ENCODE measurements around the gene OPN1MW2.
"Not testable (repeated sequence)": the region's sequence is repeated elsewhere in the genome, so short reads cannot be mapped to it uniquely, and the experiment has no call there.

DNA sequence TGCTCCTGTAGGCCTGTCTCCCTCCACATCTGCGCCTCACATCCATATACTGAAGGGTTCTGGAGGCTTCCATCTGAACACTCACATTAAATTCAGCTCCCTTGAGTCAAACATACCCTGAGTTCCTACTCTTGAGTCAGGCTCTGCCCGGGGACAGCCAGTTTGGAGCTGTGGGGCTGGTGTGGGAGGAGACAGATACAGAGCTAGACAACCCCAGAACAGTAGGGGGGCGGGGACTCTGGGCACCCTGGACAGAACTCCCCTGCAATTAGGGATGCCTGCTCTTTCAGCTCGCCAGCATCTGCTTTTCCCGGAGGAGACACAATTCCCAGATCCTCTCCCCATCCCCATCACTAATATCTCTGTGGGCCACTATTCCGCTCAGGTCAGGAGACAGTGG, 5.7 kb downstream of the OPN1MW2 start:
- TF ChIP-seq, protein P1, sequence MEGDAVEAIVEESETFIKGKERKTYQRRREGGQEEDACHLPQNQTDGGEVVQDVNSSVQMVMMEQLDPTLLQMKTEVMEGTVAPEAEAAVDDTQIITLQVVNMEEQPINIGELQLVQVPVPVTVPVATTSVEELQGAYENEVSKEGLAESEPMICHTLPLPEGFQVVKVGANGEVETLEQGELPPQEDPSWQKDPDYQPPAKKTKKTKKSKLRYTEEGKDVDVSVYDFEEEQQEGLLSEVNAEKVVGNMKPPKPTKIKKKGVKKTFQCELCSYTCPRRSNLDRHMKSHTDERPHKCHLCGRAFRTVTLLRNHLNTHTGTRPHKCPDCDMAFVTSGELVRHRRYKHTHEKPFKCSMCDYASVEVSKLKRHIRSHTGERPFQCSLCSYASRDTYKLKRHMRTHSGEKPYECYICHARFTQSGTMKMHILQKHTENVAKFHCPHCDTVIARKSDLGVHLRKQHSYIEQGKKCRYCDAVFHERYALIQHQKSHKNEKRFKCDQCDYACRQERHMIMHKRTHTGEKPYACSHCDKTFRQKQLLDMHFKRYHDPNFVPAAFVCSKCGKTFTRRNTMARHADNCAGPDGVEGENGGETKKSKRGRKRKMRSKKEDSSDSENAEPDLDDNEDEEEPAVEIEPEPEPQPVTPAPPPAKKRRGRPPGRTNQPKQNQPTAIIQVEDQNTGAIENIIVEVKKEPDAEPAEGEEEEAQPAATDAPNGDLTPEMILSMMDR (IDR thresholded peaks at IDR 0.05; ENCODE audit: low read depth, low read length): not testable (repeated sequence)
- TF ChIP-seq EZH2phosphoT487 (IDR thresholded peaks at IDR 0.05; ENCODE audit: low read depth): not testable (repeated sequence)
